Muscle of leg (tissue), 11 donors: ENCODE measurements around the gene LYRM7. TPM values are rescaled to one million over a fixed set of nuclear protein-coding genes. Genes with fewer than 3 reads are reported as not detected.
A peak's percentile ranks its signal among the peaks of the same experiment; 100 is the strongest.

ENCODE experiments used
- DNase-seq: peaks from one replicate; pipeline ENCODE4 v3.0.0; 2013
- H3K27ac ChIP-seq: one replicate; pipeline ENCODE4 v1.5.1; 2013; ENCODE audit warnings: mild to moderate bottlenecking, low read length, control low read depth
- H3K27me3 ChIP-seq: one replicate; pipeline ENCODE4 v1.6.1; 2013; ENCODE audit warnings: low read length; ENCODE audit not compliant: control insufficient read depth, insufficient read depth
- H3K36me3 ChIP-seq: one replicate; pipeline ENCODE4 v1.6.1; 2013; ENCODE audit warnings: low read length; ENCODE audit not compliant: control insufficient read depth, insufficient read depth
- H3K4me1 ChIP-seq: one replicate; pipeline ENCODE4 v1.6.1; 2013; ENCODE audit warnings: low read length; ENCODE audit not compliant: control insufficient read depth, insufficient read depth
- H3K4me3 ChIP-seq: one replicate; pipeline ENCODE4 v1.5.1; 2013; ENCODE audit warnings: low read length, control low read depth
- H3K9me3 ChIP-seq: replicated peaks from 2 replicates; pipeline ENCODE4 v1.6.1; 2013; ENCODE audit warnings: low read depth, low read length; ENCODE audit not compliant: control insufficient read depth
- WGBS: methylation state at CpG from one replicate; pipeline ENCODE4 v1.1.5; 2013; ENCODE audit warnings: missing lambda C conversion rate; ENCODE audit not compliant: insufficient coverage; 5-methylcytosine and 5-hydroxymethylcytosine counted together
- polyA plus RNA-seq, 8 donors: library from polyadenylated mRNA; unstranded; fragments of 120-200 nt; gene quantifications; one replicate each; pipeline versions ENCODE4 v1.2.1 to v1.2.3, GENCODE V29; 2013; ENCODE audit warnings: inconsistent platforms in 1 of 8, low replicate concordance in 1 of 8; ENCODE audit not compliant: insufficient read length in 8 of 8, insufficient read depth in 1 of 8
- total RNA-seq: library from RNA; stranded (reverse); fragments of 120-200 nt; gene quantifications from one replicate; pipeline ENCODE4 v1.2.4, GENCODE V29; 2013

Gene LYRM7
- total and polyA plus RNA-seq, 9 donors, result 8.3 to 12.7 (median 10.8) TPM

- H3K9me3 ChIP-seq, result no peaks in the 10 kb centered on the region
- no peaks in the 10 kb centered on the region for H3K36me3 ChIP-seq
- H3K27me3 ChIP-seq, result no peaks in the 10 kb centered on the region
- 100% methylated on average over 3 of the region's 7 CpGs for WGBS
- no peak for DNase-seq
- no peaks in the 10 kb centered on the region for H3K4me1 ChIP-seq
- no peak overlapping the region for H3K4me3 ChIP-seq
- H3K27ac ChIP-seq, result no peak overlapping the region
Observed at GRCh38 chr5:131150408-131150807, 20.3 kb upstream of the LYRM7 start.

- no peaks in the 10 kb centered on the region for H3K36me3 ChIP-seq
- H3K4me1 ChIP-seq, result no peaks in the 10 kb centered on the region
- H3K27ac ChIP-seq, result no peak overlapping the region
- no CpG with 5 or more reads among the region's 4 CpGs for WGBS
- H3K27me3 ChIP-seq, result no peaks in the 10 kb centered on the region
- no peak for DNase-seq
- H3K9me3 ChIP-seq, result no peaks in the 10 kb centered on the region
- no peak overlapping the region for H3K4me3 ChIP-seq
Observed at GRCh38 chr5:131151216-131151615, 19.5 kb upstream of the LYRM7 start.

GRCh38 chr5:131156385-131156784 is 14.4 kb upstream of the LYRM7 start:
- DNase-seq, result no peak
- Histone ChIP-seq H3K27me3 (no peaks in the 10 kb centered on the region), H3K9me3 (no peaks in the 10 kb centered on the region), H3K36me3 (peaks cover 19% of the 10 kb centered on the region), H3K27ac (no peak overlapping the region), H3K4me1 (no peaks in the 10 kb centered on the region), H3K4me3 (no peak overlapping the region)
- 100% methylated on average over 1 of the region's 2 CpGs for WGBS

GRCh38 chr5:131156957-131157356 is 13.8 kb upstream of the LYRM7 start:
- Histone ChIP-seq H3K9me3 (no peaks in the 10 kb centered on the region), H3K4me1 (no peaks in the 10 kb centered on the region), H3K27me3 (no peaks in the 10 kb centered on the region), H3K4me3 (no peak overlapping the region), H3K27ac (no peak overlapping the region), H3K36me3 (peaks cover 25% of the 10 kb centered on the region)
- no peak for DNase-seq
- 98% methylated on average over 5 of the region's 5 CpGs for WGBS

- DNase-seq, result no peak
- no peak overlapping the region for H3K4me3 ChIP-seq
- no CpG with 5 or more reads among the region's 2 CpGs for WGBS
- no peaks in the 10 kb centered on the region for H3K9me3 ChIP-seq
- H3K36me3 ChIP-seq, result peaks cover 30% of the 10 kb centered on the region
- H3K27me3 ChIP-seq, result no peaks in the 10 kb centered on the region
- H3K27ac ChIP-seq, result no peak overlapping the region
- H3K4me1 ChIP-seq, result peaks cover 3% of the 10 kb centered on the region
Observed at GRCh38 chr5:131160134-131160533, 10.6 kb upstream of the LYRM7 start.

GRCh38 chr5:131163276-131164119 is 7.2 kb upstream of the LYRM7 start:
- Histone ChIP-seq H3K27me3 (no peaks in the 10 kb centered on the region), H3K9me3 (no peaks in the 10 kb centered on the region), H3K4me1 (peaks cover 6% of the 10 kb centered on the region), H3K36me3 (peaks cover 28% of the 10 kb centered on the region), H3K4me3 (peak overlapping the region; percentile 97), H3K27ac (peak overlapping the region; percentile 93)
- WGBS, result no CpG with 5 or more reads among the region's 9 CpGs
- DNase-seq, result peak; percentile 18

GRCh38 chr5:131164191-131165118 is 6.3 kb upstream of the LYRM7 start:
- Histone ChIP-seq H3K27ac (peak overlapping the region; percentile 94), H3K9me3 (no peaks in the 10 kb centered on the region), H3K36me3 (peaks cover 24% of the 10 kb centered on the region), H3K4me3 (peak overlapping the region; percentile 97), H3K4me1 (peaks cover 6% of the 10 kb centered on the region), H3K27me3 (no peaks in the 10 kb centered on the region)
- DNase-seq, result peak; percentile 84
- WGBS, result under 1% methylated on average over 73 of the region's 73 CpGs

- Histone ChIP-seq H3K4me1 (peaks cover 6% of the 10 kb centered on the region), H3K9me3 (no peaks in the 10 kb centered on the region), H3K36me3 (peaks cover 19% of the 10 kb centered on the region), H3K27ac (peak within 1 kb of the TSS; percentile 94), H3K4me3 (peak within 1 kb of the TSS; percentile 97), H3K27me3 (no peaks in the 10 kb centered on the region)
- peak; percentile 94 for DNase-seq
- WGBS, result under 1% methylated on average over 30 of the region's 33 CpGs
Observed at GRCh38 chr5:131165119-131165727, 5.5 kb upstream of the LYRM7 start, which contains the start of gene HINT1. Gene HINT1 (minus strand): TSS chr5:131165256. CDS start chr5:131165205, 51 bp downstream.

- Histone ChIP-seq H3K36me3 (no peaks in the 10 kb centered on the region), H3K4me1 (peaks cover 11% of the 10 kb centered on the region), H3K27ac (no peak overlapping the region), H3K9me3 (no peaks in the 10 kb centered on the region), H3K4me3 (no peak overlapping the region), H3K27me3 (no peaks in the 10 kb centered on the region)
- WGBS, result 100% methylated on average over 5 of the region's 5 CpGs
- DNase-seq, result no peak
Observed at GRCh38 chr5:131167615-131168014, 3.1 kb upstream of the LYRM7 start.
